MM.1S (cell line): ENCODE results near the gene ZNF738.

ENCODE experiments used
- EZH2 ChIP-seq: fragments of 300-600 bp; sonication (generic); optimal IDR thresholded peaks from 2 replicates; pipeline ENCODE3; 2017; ENCODE audit warnings: low read depth, mild to moderate bottlenecking, antibody characterized with exemption, low read length, mixed read lengths
- EZH2phosphoT487 ChIP-seq: fragments of 300-600 bp; sonication (generic); IDR thresholded peaks from 2 replicates; pipeline ENCODE4 v1.6.1; 2018; ENCODE audit warnings: antibody characterized with exemption, low read length
- TF ChIP-seq, protein P1 (sequence below): fragments of 300-600 bp; sonication (generic); IDR thresholded peaks from 2 replicates; pipeline ENCODE4 v1.5.1; 2016; ENCODE audit warnings: antibody characterized with exemption, low read length, mixed read lengths

- TF ChIP-seq, protein P1, sequence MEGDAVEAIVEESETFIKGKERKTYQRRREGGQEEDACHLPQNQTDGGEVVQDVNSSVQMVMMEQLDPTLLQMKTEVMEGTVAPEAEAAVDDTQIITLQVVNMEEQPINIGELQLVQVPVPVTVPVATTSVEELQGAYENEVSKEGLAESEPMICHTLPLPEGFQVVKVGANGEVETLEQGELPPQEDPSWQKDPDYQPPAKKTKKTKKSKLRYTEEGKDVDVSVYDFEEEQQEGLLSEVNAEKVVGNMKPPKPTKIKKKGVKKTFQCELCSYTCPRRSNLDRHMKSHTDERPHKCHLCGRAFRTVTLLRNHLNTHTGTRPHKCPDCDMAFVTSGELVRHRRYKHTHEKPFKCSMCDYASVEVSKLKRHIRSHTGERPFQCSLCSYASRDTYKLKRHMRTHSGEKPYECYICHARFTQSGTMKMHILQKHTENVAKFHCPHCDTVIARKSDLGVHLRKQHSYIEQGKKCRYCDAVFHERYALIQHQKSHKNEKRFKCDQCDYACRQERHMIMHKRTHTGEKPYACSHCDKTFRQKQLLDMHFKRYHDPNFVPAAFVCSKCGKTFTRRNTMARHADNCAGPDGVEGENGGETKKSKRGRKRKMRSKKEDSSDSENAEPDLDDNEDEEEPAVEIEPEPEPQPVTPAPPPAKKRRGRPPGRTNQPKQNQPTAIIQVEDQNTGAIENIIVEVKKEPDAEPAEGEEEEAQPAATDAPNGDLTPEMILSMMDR, result no peak
- TF ChIP-seq EZH2phosphoT487, result no peak
- TF ChIP-seq EZH2, result no peak
Measured at GRCh38 chr19:21317821-21318220, 41.0 kb upstream of the ZNF738 start.
